ENCODE data around the gene AS3MT. TPM values are rescaled to one million over a fixed set of nuclear protein-coding genes. Genes with fewer than 3 reads are reported as not detected.

AS3MT gene
- total and polyA plus RNA-seq, 2 of the 8 experiments (the other 6 are each of a cell fraction or from before 2014, with no cell fraction given): 5.8 to 10.3 TPM

DNA sequence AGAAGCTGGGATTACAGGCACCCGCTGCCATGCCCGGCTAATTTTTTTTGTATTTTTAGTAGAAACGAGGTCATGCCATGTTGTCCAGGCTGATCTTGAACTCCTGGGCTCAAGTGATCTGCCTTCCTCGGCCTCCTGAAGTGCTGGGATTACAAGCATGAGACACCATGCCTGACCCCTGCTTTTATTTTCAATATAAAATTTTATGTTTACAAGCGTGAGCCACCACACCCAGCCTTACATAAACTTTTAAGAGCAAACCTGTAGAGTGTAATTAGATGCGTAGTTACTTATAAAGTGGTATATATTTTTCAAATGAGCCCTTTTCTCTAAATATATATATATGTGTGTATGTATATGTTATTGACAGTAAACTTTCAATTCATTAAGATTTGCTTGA lies 57.6 kb downstream of the AS3MT start:
- H3K56ac ChIP-seq (replicated peaks; ENCODE audit: insufficient read length, low read depth, low read length): no peak overlapping the region
- peaks cover 0 to 36% of the 10 kb centered on the region in 2 experiments; a peak in 3 of 4 replicates for H3K79me2 ChIP-seq (ENCODE audit: control insufficient read depth in 1 of 2, insufficient read depth in 2 of 2, low read length in 2 of 2)
- H3K79me1 ChIP-seq (ENCODE audit: low read depth, low read length): no peaks in the 10 kb centered on the region
- H4K8ac ChIP-seq (ENCODE audit: extremely low read depth, insufficient read depth, low read length): no peak overlapping the region
- H3K23ac ChIP-seq (ENCODE audit: insufficient read length): no peak overlapping the region
- DNase-seq (ENCODE audit: low read depth in 1 of 2, low spot score in 2 of 2): no peak
- H3K9ac ChIP-seq (replicated peaks in 1 of 4; ENCODE audit: extremely low read depth in 1 of 4, low read depth in 3 of 4, low read length in 3 of 4): no peak overlapping the region
- H2BK20ac ChIP-seq (ENCODE audit: low read length): no peak overlapping the region
- H3K14ac ChIP-seq (ENCODE audit: insufficient read length): no peak overlapping the region
- no peak overlapping the region for H3K27ac ChIP-seq (ENCODE audit: low read depth, low read length)
- no peak overlapping the region for H2AK5ac ChIP-seq (ENCODE audit: low read depth, low read length)
- no peaks in the 10 kb centered on the region for H3K23me2 ChIP-seq (ENCODE audit: low read depth, low read length)
- no peak overlapping the region for H2BK120ac ChIP-seq (replicated peaks; ENCODE audit: low read depth, low read length)
- H3K9me3 ChIP-seq (ENCODE audit: insufficient read depth in 2 of 2, low read depth in 1 of 2, low read length in 1 of 2): no peaks in the 10 kb centered on the region
- no peaks in the 10 kb centered on the region; a peak in 1 of 7 replicates for H3K4me1 ChIP-seq (replicated peaks in 1 of 4; ENCODE audit: control insufficient read depth in 3 of 4, insufficient read depth in 4 of 4, low read length in 3 of 4)
- no peaks in the 10 kb centered on the region for H3K27me3 ChIP-seq (replicated peaks in 1 of 4; ENCODE audit: control insufficient read depth in 3 of 4, extremely low read depth in 1 of 4, insufficient read depth in 3 of 4, low read length in 3 of 4)
- no peaks in the 10 kb centered on the region for H4K20me1 ChIP-seq (replicated peaks in 1 of 2; ENCODE audit: control insufficient read depth in 1 of 2, insufficient read depth in 2 of 2, low read length in 2 of 2)
- TF ChIP-seq POLR2A (IDR thresholded peaks at IDR 0.05; ENCODE audit: control extremely low read depth in 1 of 2, low read depth in 2 of 2, low read length in 2 of 2) (no peak), CEBPB (IDR thresholded peaks at IDR 0.05; ENCODE audit: low read depth, low read length) (no peak)
- no peak overlapping the region for H3K18ac ChIP-seq (ENCODE audit: extremely low read depth, low read length)
- H2BK5ac ChIP-seq (ENCODE audit: low read depth, low read length): no peak overlapping the region
- no peak overlapping the region for H4K5ac ChIP-seq (ENCODE audit: insufficient read length, low read depth, low read length)
- H2BK12ac ChIP-seq (ENCODE audit: low read depth, low read length): no peak overlapping the region
- no peak overlapping the region for H2AFZ ChIP-seq (ENCODE audit: low read length)
- ChIA-PET CTCF (ENCODE audit: partially characterized antibody) (interaction anchor here (0.6 to 1.1 kb wide), 2 partner anchors 102 to 141 kb away, joined by 3 read pairs; no protein-coding TSS in a partner anchor), POLR2A (ENCODE audit: partially characterized antibody) (no interaction called here)
- no peak overlapping the region for H4K91ac ChIP-seq (replicated peaks; ENCODE audit: insufficient read length, low read length)
- H3K4me2 ChIP-seq (ENCODE audit: insufficient read depth in 1 of 2, low read depth in 2 of 2, low read length in 2 of 2): no peak overlapping the region
- no peak overlapping the region for H3K4me3 ChIP-seq (ENCODE audit: extremely low read depth in 1 of 4, insufficient read depth in 2 of 4, low read depth in 3 of 4, low read length in 4 of 4)
- no peak overlapping the region for H2BK15ac ChIP-seq (ENCODE audit: low read length)
- H3K4ac ChIP-seq (replicated peaks; ENCODE audit: insufficient read length, low read depth, low read length): no peak overlapping the region
- whole genome bisulfite sequencing, 2 experiments (ENCODE audit: extremely low coverage in 1 of 2, insufficient coverage in 1 of 2, insufficient read length in 1 of 2, insufficient replicate concordance in 2 of 2, low coverage in 1 of 2, low lambda C conversion rate in 2 of 2, missing lambda C conversion rate in 1 of 2): 93% methylated on average over 6 of the region's 6 CpGs; no CpG with 5 or more reads in 1 of the 2 experiments
- FAIRE-seq: no peak
- no peaks in the 10 kb centered on the region for H3K36me3 ChIP-seq (ENCODE audit: control insufficient read depth in 2 of 4, insufficient read depth in 4 of 4, low read length in 3 of 4)

All from H1 (cell line).